A549 (cell line): ENCODE data around the gene BACH1. TPM values are rescaled to one million over a fixed set of nuclear protein-coding genes. Genes with fewer than 3 reads are reported as not detected.
"Not testable (repeated sequence)": the region's sequence is repeated elsewhere in the genome, so short reads cannot be mapped to it uniquely, and the experiment has no call there.

Experiments used
- ATAC-seq, 2 experiments: fragments of 200-7000 bp in 1 of 2; fragments of >200 bp in 1 of 2; cut with Nextera tagmentation in 1 of 2; cut with Tn5 transposase in 1 of 2; 3 replicates each; pipeline versions ENCODE4 v1.8.0 to v1.9.1; 2018 to 2020; ENCODE audit warnings: mild to moderate bottlenecking in 1 of 2, moderate library complexity in 1 of 2
- CTCF ChIA-PET: fragments of 300-600 bp; sonication (Branson Sonifier 250); formaldehyde crosslinking; extraction: SDS; loops from one replicate; lab custom pipeline; 2021; ENCODE audit warnings: antibody characterized with exemption, inconsistent platforms; lab: Yijun Ruan, JAX
- POLR2A ChIA-PET: fragments of 350-600 bp; formaldehyde crosslinking; extraction: SDS; loops from one replicate; lab custom pipeline; 2021; ENCODE audit warnings: antibody characterized with exemption, inconsistent platforms; lab: Yijun Ruan, JAX
- DNase-seq, 2 experiments: peaks; one replicate each; pipeline versions ENCODE4 v3.0.0 to v3.0.0-alpha.2; 2011 to 2016; ENCODE audit warnings: low read depth in 1 of 2, low spot score in 1 of 2
- FAIRE-seq: peaks from 2 replicates; lab custom pipeline; 2011; peaks lifted over from hg19 to GRCh38; lab: Jason Lieb, UNC
- H3K27ac ChIP-seq, 2 experiments: fragments of >200 bp; sonication (Bioruptor Twin); formaldehyde crosslinking; 3 replicates each; pipeline ENCODE4 v1.5.1; 2016 to 2017
- H3K4me1 ChIP-seq: fragments of >200 bp; sonication (Bioruptor Twin); formaldehyde crosslinking; 3 replicates; pipeline ENCODE4 v1.6.1; 2016
- H3K4me2 ChIP-seq: fragments of >200 bp; sonication (Bioruptor Twin); formaldehyde crosslinking; 3 replicates; pipeline ENCODE4 v1.6.1; 2016
- H3K4me3 ChIP-seq: fragments of >200 bp; sonication (Bioruptor Twin); formaldehyde crosslinking; 3 replicates; pipeline ENCODE4 v1.5.1; 2016
- H3K9me3 ChIP-seq: fragments of >200 bp; sonication (Bioruptor Twin); formaldehyde crosslinking; 3 replicates; pipeline ENCODE4 v1.6.1; 2016
- BCL3 ChIP-seq: fragments of >200 bp; sonication (Bioruptor Twin); formaldehyde crosslinking; IDR thresholded peaks from 3 replicates; pipeline ENCODE4 v1.6.1; 2016
- BHLHE40 ChIP-seq: IDR thresholded peaks from 2 replicates; pipeline ENCODE4 v1.6.1; 2012; ENCODE audit warnings: low read depth, low read length, inconsistent platforms
- FOSL2 ChIP-seq, 2 experiments: fragments of 450-650 bp in 1 of 2; fragments of >200 bp in 1 of 2; sonication (Bioruptor Twin) in 1 of 2; formaldehyde crosslinking; IDR thresholded peaks; 2 replicates each; pipeline versions ENCODE4 v1.5.0 to v1.6.1; 2016 to 2020; ENCODE audit warnings: mild to moderate bottlenecking in 1 of 2, moderate library complexity in 1 of 2
- JUN ChIP-seq, 2 experiments: fragments of >200 bp; sonication (Bioruptor Twin); formaldehyde crosslinking; IDR thresholded peaks; 2 replicates in 1 of 2; 3 replicates in 1 of 2; pipeline ENCODE4 v1.6.1; 2016 to 2017
- PBX3 ChIP-seq: IDR thresholded peaks from 2 replicates; pipeline ENCODE4 v1.6.1; 2012
- PHF8 ChIP-seq: fragments of 200-600 bp; sonication (generic); IDR thresholded peaks from 2 replicates; pipeline ENCODE4 v1.6.1; 2016; ENCODE audit warnings: low read depth, mild to moderate bottlenecking, antibody characterized with exemption, moderate library complexity, borderline replicate concordance
- POLR2A ChIP-seq: IDR thresholded peaks from 2 replicates; pipeline ENCODE4 v1.6.1; 2012; ENCODE audit warnings: mild to moderate bottlenecking, low read length
- RAD21 ChIP-seq, 2 experiments: fragments of >200 bp in 1 of 2; sonication (Bioruptor Twin) in 1 of 2; formaldehyde crosslinking in 1 of 2; IDR thresholded peaks in 1 of 2; conservative IDR thresholded peaks in 1 of 2; 2 replicates in 1 of 2; 3 replicates in 1 of 2; pipeline ENCODE4 v1.6.1; 2012 to 2018; ENCODE audit warnings: inconsistent platforms in 1 of 2
- SMC3 ChIP-seq: fragments of >200 bp; sonication (Bioruptor Twin); formaldehyde crosslinking; IDR thresholded peaks from 3 replicates; pipeline ENCODE4 v1.6.1; 2018; ENCODE audit warnings: inconsistent platforms
- TP53 ChIP-seq: fragments of 250-450 bp; sonication (Bioruptor Pico); IDR thresholded peaks from 2 replicates; pipeline ENCODE4 v1.5.0; 2021; ENCODE audit warnings: mild to moderate bottlenecking, moderate library complexity
- WGBS: methylation state at CpG from one replicate; pipeline ENCODE4 v1.1.6; 2017; ENCODE audit errors: missing lambda C conversion rate; 5-methylcytosine and 5-hydroxymethylcytosine counted together
- polyA minus RNA-seq: library from RNA; depleted of rRNA, polyadenylated mRNA; stranded (reverse); fragments of >200 nt; gene quantifications from 2 replicates; pipeline ENCODE4 v1.2.3, GENCODE V29; 2011; rRNA and poly(A)+ RNA removed
- polyA plus RNA-seq, 4 experiments: library from polyadenylated mRNA; depleted of rRNA in 3 of 4; stranded (reverse); fragments of >200 nt; fragmentation: RNase III in 1 of 4; extraction: RNeasy Plus Mini Kit Qiagen cat#74134 plus additional on column Dnase treatment in 1 of 4; gene quantifications; 2 replicates in 3 of 4; 3 replicates in 1 of 4; pipeline ENCODE4 v1.2.3, GENCODE V29; 2011 to 2017
- TF ChIP-seq, protein P1 (sequence below): IDR thresholded peaks from 2 replicates; pipeline ENCODE4 v1.6.1; 2012; ENCODE audit warnings: low read depth, borderline replicate concordance
- TF ChIP-seq, protein P2 (sequence below): fragments of >200 bp; sonication (Bioruptor Twin); formaldehyde crosslinking; IDR thresholded peaks from 3 replicates; pipeline ENCODE4 v1.5.1; 2016
- TF ChIP-seq, protein P3 (sequence below): fragments of 450-650 bp; IDR thresholded peaks from 2 replicates; pipeline ENCODE4 v1.6.1; 2014; ENCODE audit warnings: antibody characterized with exemption

Gene BACH1
- polyA plus RNA-seq (2011; rRNA removed) = 18.7 and 21.4 TPM in 2 replicates
- 3.5 and 3.8 TPM in 2 replicates for polyA plus RNA-seq (2012; cell fraction: cytosol; rRNA removed)
- polyA plus RNA-seq (2012; cell fraction: nucleus; rRNA removed) = 2.2 and 2.3 TPM in 2 replicates
- 4.8 to 5.2 TPM (median 5.0 TPM) in 3 replicates for polyA plus RNA-seq (2017; fragmentation: RNase III; extraction: RNeasy Plus Mini Kit Qiagen cat#74134 plus additional on column Dnase treatment)
- 33.1 and 68.0 TPM in 2 replicates for polyA minus RNA-seq

- Histone ChIP-seq H3K4me1 (peaks cover 38% of the 10 kb centered on the region), H3K4me3 (peak within 1 kb of the TSS; percentile 94), H3K4me2 (peak within 1 kb of the TSS; percentile 85), H3K27ac (peak within 1 kb of the TSS; percentile 88 to 98), H3K9me3 (no peaks in the 10 kb centered on the region)
- FAIRE-seq (no peak), ATAC-seq (peak; percentile 88 to 95; a peak in 5 of 6 replicates), DNase-seq (peak; percentile 49 to 76)
- TF ChIP-seq POLR2A (peak; percentile 55), PBX3 (0 out of 2 replicates have a peak, but pooled peaks have one; percentile 18), TP53 (CRISPR knock-in tag) (no peak), JUN (IDR thresholded peaks at IDR 0.05) (peak in 1 of 2 experiments; percentile 68; a peak in 2 of 5 replicates), RAD21 (conservative IDR thresholded peaks at IDR 0.05 in 1 of 2, IDR thresholded peaks at IDR 0.05 in 1 of 2) (peak in 1 of 2 experiments; percentile 67; a peak in 2 of 5 replicates), PHF8 (peak; percentile 55; the same call in 1 of the 2 replicates), SMC3 (peak; percentile 54), FOSL2 (IDR thresholded peaks at IDR 0.05) (no peak), FOSL2 (CRISPR knock-in tag; IDR thresholded peaks at IDR 0.05) (peak; percentile 80), BCL3 (0 out of 3 replicates have a peak, but pooled peaks have one; percentile 44)
- TF ChIP-seq, protein P1, sequence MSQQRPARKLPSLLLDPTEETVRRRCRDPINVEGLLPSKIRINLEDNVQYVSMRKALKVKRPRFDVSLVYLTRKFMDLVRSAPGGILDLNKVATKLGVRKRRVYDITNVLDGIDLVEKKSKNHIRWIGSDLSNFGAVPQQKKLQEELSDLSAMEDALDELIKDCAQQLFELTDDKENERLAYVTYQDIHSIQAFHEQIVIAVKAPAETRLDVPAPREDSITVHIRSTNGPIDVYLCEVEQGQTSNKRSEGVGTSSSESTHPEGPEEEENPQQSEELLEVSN = no peak
- TF ChIP-seq, protein P2, sequence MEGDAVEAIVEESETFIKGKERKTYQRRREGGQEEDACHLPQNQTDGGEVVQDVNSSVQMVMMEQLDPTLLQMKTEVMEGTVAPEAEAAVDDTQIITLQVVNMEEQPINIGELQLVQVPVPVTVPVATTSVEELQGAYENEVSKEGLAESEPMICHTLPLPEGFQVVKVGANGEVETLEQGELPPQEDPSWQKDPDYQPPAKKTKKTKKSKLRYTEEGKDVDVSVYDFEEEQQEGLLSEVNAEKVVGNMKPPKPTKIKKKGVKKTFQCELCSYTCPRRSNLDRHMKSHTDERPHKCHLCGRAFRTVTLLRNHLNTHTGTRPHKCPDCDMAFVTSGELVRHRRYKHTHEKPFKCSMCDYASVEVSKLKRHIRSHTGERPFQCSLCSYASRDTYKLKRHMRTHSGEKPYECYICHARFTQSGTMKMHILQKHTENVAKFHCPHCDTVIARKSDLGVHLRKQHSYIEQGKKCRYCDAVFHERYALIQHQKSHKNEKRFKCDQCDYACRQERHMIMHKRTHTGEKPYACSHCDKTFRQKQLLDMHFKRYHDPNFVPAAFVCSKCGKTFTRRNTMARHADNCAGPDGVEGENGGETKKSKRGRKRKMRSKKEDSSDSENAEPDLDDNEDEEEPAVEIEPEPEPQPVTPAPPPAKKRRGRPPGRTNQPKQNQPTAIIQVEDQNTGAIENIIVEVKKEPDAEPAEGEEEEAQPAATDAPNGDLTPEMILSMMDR = peak; percentile 39
- TF ChIP-seq, protein P3, sequence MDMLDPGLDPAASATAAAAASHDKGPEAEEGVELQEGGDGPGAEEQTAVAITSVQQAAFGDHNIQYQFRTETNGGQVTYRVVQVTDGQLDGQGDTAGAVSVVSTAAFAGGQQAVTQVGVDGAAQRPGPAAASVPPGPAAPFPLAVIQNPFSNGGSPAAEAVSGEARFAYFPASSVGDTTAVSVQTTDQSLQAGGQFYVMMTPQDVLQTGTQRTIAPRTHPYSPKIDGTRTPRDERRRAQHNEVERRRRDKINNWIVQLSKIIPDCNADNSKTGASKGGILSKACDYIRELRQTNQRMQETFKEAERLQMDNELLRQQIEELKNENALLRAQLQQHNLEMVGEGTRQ = no peak
- POLR2A ChIA-PET = interaction anchor here (2.3 kb wide), 1 partner anchor 50 kb away, joined by 6 read pairs; no protein-coding TSS in a partner anchor
- WGBS = 20% methylated on average over 2 of the region's 87 CpGs
- CTCF ChIA-PET = interaction anchor here (0.7 to 5.8 kb wide), 10 partner anchors 19 to 159 kb away, joined by 3 to 35 read pairs (median 3); no protein-coding TSS in a partner anchor
Measured at GRCh38 chr21:29298348-29299045, at the start of gene BACH1. TSS of gene BACH1 (plus strand) at chr21:29298922. CDS start at chr21:29321281, 22,359 bp downstream.

DNA sequence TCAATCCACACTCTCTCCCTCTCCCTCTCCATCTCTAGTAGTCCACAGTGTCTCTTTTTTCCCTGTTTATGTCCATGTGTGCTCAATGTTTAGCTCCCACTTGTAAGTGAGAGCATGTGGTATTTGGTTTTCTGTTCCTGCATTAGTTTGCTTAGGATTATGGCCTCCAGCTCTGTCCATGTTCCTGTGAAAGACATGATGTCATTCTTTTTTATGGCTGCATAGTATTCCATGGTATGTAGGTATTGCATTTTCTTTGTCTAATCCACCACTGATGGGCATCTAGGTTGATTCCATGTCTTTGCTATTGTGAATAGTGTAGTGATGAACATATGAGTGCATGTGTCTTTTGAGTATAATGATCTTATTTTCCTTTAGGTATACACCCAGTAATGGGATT lies 49.4 kb upstream of the BACH1 start:
- POLR2A ChIA-PET, H3K27ac ChIP-seq, H3K4me3 ChIP-seq, ATAC-seq, DNase-seq, H3K4me1 ChIP-seq, FAIRE-seq, H3K4me2 ChIP-seq: not testable (repeated sequence)
- CTCF ChIA-PET = interaction anchor here (0.8 to 1.3 kb wide), 2 partner anchors 18 to 37 kb away, joined by 3 read pairs; no protein-coding TSS in a partner anchor
- peaks cover 15% of the 10 kb centered on the region; the same call in 2 of the 3 replicates for H3K9me3 ChIP-seq

DNA sequence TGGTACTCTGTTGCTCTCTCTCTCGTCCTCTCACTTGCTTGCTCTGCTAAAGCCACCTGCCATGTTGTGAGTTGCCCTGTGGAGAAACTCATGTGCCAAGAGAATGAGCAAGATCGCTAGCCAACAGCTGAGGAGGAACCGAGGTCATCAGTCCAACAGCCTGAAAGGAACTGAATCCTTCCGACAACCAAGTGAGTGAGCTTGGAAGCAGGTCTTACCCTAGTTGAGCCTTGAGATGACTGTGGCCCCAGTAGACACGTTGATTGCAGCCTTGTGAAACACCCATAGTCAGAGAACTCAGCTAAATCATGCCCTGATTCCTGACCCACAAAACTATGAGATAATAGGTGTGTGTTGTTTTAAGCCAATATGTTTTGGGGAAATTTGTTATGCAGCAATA lies 48.1 kb upstream of the BACH1 start:
- no peak overlapping the region for H3K4me3 ChIP-seq
- H3K27ac ChIP-seq = no peak overlapping the region
- CTCF ChIA-PET = no interaction called here
- WGBS = 61% methylated on average over 5 of the region's 5 CpGs
- no peak for TF ChIP-seq BHLHE40
- no peak for DNase-seq
- ATAC-seq = no peak
- POLR2A ChIA-PET = no interaction called here
- H3K9me3 ChIP-seq = peaks cover 19% of the 10 kb centered on the region; the same call in 2 of the 3 replicates
- H3K4me1 ChIP-seq = no peaks in the 10 kb centered on the region
- H3K4me2 ChIP-seq = no peak overlapping the region
- FAIRE-seq = no peak

DNA sequence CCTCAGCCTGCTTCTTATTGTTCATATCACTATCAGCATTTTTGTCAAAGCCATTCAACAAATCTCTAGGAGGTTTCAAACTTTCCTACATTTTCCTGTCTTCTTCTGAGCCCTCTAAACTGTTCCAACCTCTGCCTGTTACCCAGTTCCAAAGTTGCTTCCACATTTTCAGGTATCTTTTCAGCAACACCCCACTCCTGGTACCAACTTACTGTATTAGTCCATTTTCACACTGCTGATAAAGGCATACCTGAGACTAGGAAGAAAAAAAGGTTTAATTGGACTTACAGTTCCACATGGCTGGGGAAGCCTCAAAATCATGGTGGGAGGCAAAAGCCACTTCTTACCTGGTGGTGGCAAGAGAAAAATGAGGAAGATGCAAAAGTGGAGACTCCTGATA lies 44.9 kb upstream of the BACH1 start:
- H3K4me3 ChIP-seq, FAIRE-seq, H3K4me2 ChIP-seq, H3K27ac ChIP-seq, DNase-seq, CTCF ChIA-PET, POLR2A ChIA-PET, ATAC-seq: not testable (repeated sequence)
- peaks cover 12% of the 10 kb centered on the region for H3K4me1 ChIP-seq
- peaks cover 19% of the 10 kb centered on the region; the same call in 2 of the 3 replicates for H3K9me3 ChIP-seq
